ENCODE results near the gene GPN3.
"Not testable (repeated sequence)": the region's sequence is repeated elsewhere in the genome, so short reads cannot be mapped to it uniquely, and the experiment has no call there.

GPN3 gene

GRCh38 chr12:110444455-110444854 lies 23.6 kb downstream of the GPN3 start:
- DNase-seq (ENCODE audit: low spot score) = no peak

- DNase-seq (ENCODE audit: low spot score) = no peak
These were observed 31.8 kb downstream of the GPN3 start for GRCh38 chr12:110436231-110436630.

GRCh38 chr12:110431957-110432587 lies 36.0 kb downstream of the GPN3 start:
- DNase-seq (ENCODE audit: low spot score) = no peak

GRCh38 chr12:110429676-110430075 lies 38.4 kb downstream of the GPN3 start:
- DNase-seq (ENCODE audit: low spot score) = not testable (repeated sequence)

GRCh38 chr12:110426406-110426805 lies 41.7 kb downstream of the GPN3 start:
- no peak for DNase-seq (ENCODE audit: low spot score)

GRCh38 chr12:110424237-110424636 lies 43.8 kb downstream of the GPN3 start:
- DNase-seq (ENCODE audit: low spot score) = no peak

GRCh38 chr12:110421701-110422100 lies 46.4 kb downstream of the GPN3 start:
- no peak for DNase-seq (ENCODE audit: low spot score)

GRCh38 chr12:110421159-110421661 lies 46.8 kb downstream of the GPN3 start:
- no peak for DNase-seq (ENCODE audit: low spot score)

GRCh38 chr12:110420644-110421043 lies 47.4 kb downstream of the GPN3 start:
- DNase-seq (ENCODE audit: low spot score) = not testable (repeated sequence)

GRCh38 chr12:110417113-110417512 lies 50.9 kb downstream of the GPN3 start:
- not testable (repeated sequence) for DNase-seq (ENCODE audit: low spot score)

- DNase-seq (ENCODE audit: low spot score) = not testable (repeated sequence)
These were observed 58.0 kb downstream of the GPN3 start for GRCh38 chr12:110410086-110410485.

GRCh38 chr12:110405126-110405662 lies 62.9 kb downstream of the GPN3 start:
- not testable (repeated sequence) for DNase-seq (ENCODE audit: low spot score)

- peak; percentile 90 for DNase-seq (ENCODE audit: low spot score)
These were observed 63.9 kb downstream of the GPN3 start for GRCh38 chr12:110403976-110404682.

- peak; percentile 97 for DNase-seq (ENCODE audit: low spot score)
These were observed 64.7 kb downstream of the GPN3 start, which contains the start of gene ANAPC7 for GRCh38 chr12:110403146-110403975. TSS of gene ANAPC7 (minus strand) at chr12:110403708. CDS start at chr12:110403627, 81 bp downstream.

Data from AG08395 (cell line).